Activated T-cell treated with anti-CD3 and anti-CD28 coated beads for 4 hours (primary cell): ENCODE data around the gene SRRM4.
"Not testable (repeated sequence)": the region's sequence is repeated elsewhere in the genome, so short reads cannot be mapped to it uniquely, and the experiment has no call there.

Experiments used
- DNase-seq: peaks from one replicate; pipeline ENCODE4 v3.0.0-alpha.2; 2020

The SRRM4 gene

GRCh38 chr12:119072440-119072839 is 91.1 kb downstream of the SRRM4 start:
- no peak for DNase-seq

GRCh38 chr12:119075222-119075787 is 94.0 kb downstream of the SRRM4 start:
- DNase-seq: no peak

- no peak for DNase-seq
These were observed 94.6 kb downstream of the SRRM4 start for GRCh38 chr12:119075918-119076317.

GRCh38 chr12:119079530-119079929 is 98.2 kb downstream of the SRRM4 start:
- DNase-seq: no peak

- no peak for DNase-seq
These were observed 100.7 kb downstream of the SRRM4 start for GRCh38 chr12:119082016-119082415.

GRCh38 chr12:119082496-119082895 is 101.2 kb downstream of the SRRM4 start:
- no peak for DNase-seq

- DNase-seq: no peak
These were observed 107.5 kb downstream of the SRRM4 start for GRCh38 chr12:119088685-119089379.

- DNase-seq: no peak
These were observed 108.2 kb downstream of the SRRM4 start for GRCh38 chr12:119089380-119090013.

GRCh38 chr12:119090276-119090675 is 108.9 kb downstream of the SRRM4 start:
- no peak for DNase-seq

GRCh38 chr12:119090865-119091264 is 109.5 kb downstream of the SRRM4 start:
- no peak for DNase-seq

- no peak for DNase-seq
These were observed 115.3 kb downstream of the SRRM4 start for GRCh38 chr12:119096429-119097202.

- no peak for DNase-seq
These were observed 119.6 kb downstream of the SRRM4 start for GRCh38 chr12:119100933-119101332.

- DNase-seq: no peak
These were observed 120.9 kb downstream of the SRRM4 start for GRCh38 chr12:119102274-119102673.

GRCh38 chr12:119102714-119103113 is 121.4 kb downstream of the SRRM4 start:
- no peak for DNase-seq

- not testable (repeated sequence) for DNase-seq
These were observed 123.6 kb downstream of the SRRM4 start for GRCh38 chr12:119104969-119105368.

GRCh38 chr12:119113496-119113986 is 132.2 kb downstream of the SRRM4 start:
- no peak for DNase-seq

- DNase-seq: no peak
These were observed 133.0 kb downstream of the SRRM4 start for GRCh38 chr12:119114294-119114693.

GRCh38 chr12:119115296-119115905 is 134.1 kb downstream of the SRRM4 start:
- no peak for DNase-seq

GRCh38 chr12:119117936-119118335 is 136.6 kb downstream of the SRRM4 start:
- no peak for DNase-seq

- DNase-seq: no peak
These were observed 137.3 kb downstream of the SRRM4 start for GRCh38 chr12:119118625-119119024.

GRCh38 chr12:119122047-119122446 is 140.7 kb downstream of the SRRM4 start:
- no peak for DNase-seq

- DNase-seq: no peak
These were observed 141.4 kb downstream of the SRRM4 start for GRCh38 chr12:119122751-119123150.

- no peak for DNase-seq
These were observed 147.2 kb downstream of the SRRM4 start for GRCh38 chr12:119128527-119128926.
